ENCODE data around the gene VKORC1L1.
"Not testable (repeated sequence)": the region's sequence is repeated elsewhere in the genome, so short reads cannot be mapped to it uniquely, and the experiment has no call there.

The VKORC1L1 gene

DNA sequence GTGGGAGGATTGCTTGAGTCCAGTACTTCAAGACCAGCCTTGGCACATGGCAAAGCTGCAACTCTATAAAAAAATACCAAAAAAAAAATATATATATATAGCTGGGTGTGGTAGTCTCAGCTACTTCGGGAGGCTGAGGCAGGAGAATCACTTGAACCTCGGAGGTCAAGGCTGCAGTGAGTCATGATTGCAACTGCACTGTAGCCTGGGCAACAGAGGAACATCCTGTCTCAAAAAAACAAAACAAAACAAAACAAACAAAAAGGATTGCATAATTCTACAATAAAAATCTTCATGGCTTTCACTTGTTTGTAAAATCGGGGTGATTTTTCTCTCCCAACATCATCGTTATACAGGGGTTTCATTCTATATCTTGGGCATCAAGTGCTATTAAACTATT lies 74.0 kb downstream of the VKORC1L1 start:
- DNase-seq, result no peak

DNA sequence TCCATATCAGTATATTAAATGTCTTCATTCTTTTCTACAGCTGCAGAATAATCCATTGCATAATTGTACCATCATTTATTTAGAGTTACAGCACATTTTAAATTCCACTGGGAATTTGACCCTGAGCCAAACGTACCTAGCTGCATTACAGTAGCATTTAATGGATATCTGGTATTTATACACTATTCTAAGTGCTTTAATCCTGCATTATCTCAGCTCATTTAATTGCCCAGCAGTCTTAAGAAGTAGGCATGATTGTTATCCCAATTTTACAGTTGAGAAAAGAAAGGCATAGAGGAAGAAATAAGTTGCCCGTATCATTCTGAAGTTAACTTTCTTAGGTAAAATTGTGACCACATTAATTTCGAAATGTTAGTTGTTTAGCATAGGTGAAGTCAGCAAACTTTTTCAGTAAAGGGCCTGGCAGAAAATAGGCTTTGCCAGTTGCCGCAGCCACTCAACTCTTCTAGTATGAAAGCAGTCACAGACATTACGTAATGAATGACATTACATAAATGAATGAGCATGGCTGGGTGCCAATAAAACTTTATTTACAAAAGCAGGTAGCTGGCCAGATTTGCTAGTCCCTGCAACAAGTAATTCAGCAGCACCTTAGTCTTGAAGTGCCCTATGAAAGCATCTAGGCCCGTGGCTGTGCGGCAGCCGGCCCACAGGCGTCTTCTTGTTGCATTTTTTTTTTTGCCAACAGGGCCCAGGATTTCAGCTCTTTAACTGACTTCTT lies 79.1 kb downstream of the VKORC1L1 start:
- peak; percentile 58 for DNase-seq

DNA sequence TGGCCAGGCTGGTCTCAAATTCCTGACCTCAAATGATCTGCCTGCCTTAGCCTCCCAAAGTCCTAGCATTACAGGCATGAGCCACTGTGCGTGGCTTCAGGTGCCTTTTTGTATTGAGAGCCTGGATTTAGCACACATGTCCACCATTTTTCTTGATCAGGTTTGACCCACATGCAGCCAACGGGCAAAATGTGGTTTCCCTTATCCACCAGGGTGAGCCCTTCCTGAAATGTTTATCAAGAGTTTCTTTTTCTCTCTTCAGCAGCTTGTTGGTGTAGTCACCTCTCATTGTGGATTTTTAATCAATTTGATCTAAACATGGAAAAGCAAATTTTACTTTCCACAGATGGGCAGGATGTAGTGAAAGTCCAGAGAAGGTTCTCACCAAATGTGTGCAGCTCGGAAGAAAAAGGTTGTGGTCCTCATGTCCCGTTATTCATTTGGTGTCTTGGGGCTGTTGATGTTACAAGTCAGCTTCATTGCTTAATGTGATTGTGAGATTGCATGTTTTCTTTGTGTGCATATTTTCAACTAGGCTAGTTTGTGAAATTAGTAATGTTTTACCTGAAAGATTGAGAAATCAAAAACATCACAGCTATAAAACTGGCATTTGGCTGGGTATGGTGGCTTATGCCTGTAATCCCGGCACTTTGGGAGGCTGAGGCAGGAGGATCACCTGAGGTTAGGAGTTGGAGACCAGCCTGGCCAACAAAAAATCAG lies 80.3 kb downstream of the VKORC1L1 start:
- no peak for DNase-seq

DNA sequence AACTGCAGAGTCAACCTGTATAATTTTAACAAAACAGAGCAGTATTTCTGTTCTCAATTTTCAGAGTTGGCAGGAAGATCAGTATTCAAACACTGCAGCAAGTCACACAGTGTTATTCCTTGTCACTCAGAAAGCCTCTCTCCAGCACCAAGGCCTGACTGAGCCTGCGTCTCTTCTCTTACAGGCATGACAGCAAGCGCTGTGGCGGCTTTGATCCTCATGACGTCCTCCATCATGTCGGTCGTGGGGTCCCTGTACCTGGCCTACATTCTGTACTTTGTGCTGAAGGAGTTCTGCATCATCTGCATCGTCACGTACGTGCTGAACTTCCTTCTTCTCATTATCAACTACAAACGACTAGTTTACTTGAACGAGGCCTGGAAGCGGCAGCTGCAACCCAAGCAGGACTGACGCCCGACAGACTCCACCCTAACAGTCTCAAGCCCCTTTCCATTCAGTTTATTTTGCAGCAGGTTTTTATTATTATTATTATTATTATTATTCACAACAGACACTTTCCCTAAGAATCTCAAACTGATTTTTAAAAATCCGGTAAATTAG lies 81.1 kb downstream of the VKORC1L1 start:
- no peak for DNase-seq

DNA sequence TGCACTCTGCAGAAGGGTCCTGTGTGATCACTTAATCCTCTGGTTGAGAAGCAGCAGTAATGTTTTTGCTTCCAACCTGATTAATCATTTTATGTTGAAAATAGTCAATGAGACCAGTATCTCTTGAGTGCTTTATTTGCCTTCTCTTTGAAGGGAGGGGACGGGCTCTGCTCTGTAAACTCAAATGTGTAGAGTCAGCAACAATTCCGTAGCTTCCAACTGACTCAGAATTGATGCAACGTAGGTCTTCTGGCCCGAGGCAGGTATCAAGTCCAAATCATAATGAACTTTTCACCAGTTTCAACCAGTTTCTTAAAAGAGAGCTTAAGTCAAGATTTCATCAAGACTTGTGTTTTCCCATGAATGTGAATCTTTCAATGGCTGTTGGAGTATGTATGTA lies 82.8 kb downstream of the VKORC1L1 start:
- no peak for DNase-seq

DNA sequence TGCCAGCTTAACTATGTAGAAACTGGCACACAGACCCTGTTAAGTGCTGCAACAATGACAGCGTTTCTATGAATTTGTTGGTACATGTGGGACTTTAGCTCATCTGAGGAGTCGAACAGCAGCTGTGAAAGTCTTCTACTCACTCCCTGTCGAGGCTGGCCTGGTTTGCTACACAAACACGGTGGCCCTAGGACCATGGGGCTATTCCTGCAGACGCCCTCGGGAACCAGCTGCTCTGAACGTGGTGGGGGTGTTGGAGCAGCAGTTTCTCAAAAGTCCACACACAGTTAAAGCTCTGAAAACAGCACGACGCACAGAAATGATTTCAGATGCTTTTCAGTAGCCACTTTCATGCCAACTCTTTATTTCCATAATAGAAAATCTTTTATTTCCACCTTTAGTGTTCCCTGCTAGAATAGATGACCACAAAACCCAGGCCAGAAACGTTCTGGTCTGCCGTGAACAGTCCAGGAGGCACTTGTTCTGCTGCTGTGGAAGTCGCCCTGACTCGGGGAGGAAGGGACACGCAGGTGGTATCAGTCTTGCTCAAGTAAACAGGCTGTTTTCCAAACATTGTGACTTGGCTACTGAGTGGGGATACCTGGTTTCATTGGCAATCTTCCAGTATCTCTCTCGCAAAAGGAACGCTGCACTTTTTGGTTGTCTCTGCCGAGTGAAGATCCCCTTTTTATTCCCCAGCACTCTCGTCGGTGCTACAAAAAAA lies 87.6 kb downstream of the VKORC1L1 start:
- DNase-seq, result no peak

DNA sequence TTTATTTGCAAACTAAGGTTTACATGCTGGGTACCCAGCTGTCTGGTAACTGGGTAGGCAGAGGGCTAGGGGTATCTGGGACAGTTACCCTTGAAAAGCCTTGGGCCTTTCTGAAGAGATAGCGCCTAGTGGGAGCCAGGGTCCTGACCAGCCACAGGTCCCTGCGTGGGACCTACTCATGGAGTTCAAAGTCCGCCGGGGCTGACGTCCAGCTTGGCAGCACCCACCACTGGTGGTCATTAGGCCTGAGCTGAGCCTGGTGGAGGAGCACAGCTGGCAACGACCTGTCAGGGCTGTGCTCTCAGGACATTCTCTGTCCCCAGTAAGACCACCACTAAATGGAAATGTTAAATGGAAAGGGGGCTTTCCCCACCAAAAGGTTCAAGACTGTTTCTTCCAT lies 89.2 kb downstream of the VKORC1L1 start:
- no peak for DNase-seq

DNA sequence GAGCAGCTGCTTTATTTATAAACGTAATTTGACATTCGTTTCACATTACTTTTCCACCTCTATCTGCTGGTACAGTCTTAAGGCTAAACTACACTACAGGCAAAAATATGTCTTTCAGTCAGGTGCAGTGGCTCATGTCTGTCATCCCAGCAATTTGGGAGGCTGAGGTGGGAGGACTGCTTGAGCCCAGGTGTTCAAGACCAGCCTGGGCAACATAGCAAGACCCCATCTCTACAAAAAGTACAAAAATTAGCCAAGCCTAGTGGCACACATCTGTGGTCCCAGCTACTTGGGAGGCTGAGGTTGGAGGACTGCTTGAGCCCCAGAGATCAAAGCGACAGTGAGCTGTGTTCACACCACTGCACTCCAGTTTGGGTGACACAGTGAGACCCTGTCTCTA lies 91.8 kb downstream of the VKORC1L1 start:
- DNase-seq, result not testable (repeated sequence)

DNA sequence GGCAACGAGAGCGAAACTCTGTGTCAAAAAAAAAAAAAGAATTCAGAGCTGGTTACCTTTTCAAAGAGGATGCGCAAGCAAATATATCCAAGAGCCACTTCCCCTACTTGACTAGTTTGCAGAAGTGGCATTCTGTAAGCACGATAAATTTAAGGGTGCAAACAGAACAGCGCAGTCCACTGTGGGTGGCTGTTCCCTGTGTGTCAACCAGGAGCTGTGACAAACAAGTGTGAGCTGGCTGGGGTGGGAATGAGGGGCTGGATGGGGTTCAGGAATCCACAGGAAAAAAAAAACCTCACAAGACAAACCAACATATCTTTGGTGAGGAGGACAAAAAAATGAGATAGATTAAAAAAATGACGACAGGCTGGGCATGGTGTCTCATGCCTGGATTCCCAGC lies 93.3 kb downstream of the VKORC1L1 start:
- no peak for DNase-seq

DNA sequence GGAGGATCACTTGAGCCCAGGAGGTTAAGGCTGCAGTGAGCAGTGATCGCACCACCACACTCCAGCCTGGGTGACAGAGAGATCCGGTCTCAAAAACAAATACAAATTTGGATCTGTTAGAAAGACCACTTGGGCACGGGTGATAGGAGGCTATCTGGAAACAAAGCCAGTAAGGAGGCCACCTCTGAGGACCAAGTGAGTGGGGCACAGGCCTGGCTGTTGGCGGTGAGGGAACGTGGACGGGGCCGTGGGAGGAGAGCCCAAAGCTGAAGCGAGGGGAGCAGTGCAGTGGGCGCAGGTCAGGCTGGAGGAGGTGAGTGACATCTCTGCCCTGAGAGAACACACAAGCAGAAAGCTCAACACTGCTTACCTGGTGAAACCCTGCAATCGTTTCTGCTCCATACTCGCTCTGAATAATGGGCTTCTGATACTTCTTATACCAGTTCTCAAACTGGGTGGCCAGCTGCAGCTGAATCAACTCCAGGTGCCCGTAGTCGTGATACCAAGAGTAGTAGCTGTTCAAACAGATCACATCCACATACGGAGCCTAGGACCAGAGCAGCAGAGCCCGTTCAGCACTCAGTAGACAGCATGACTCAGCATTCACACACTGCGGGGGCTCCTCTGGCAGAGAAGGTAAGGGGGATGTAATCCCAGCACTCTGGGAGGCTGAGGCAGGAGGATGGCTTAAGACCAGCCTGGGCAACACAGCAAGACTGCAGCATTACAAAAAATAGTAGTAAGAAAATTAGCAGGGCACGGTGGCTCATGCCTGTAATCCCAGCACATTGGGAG lies 94.7 kb downstream of the VKORC1L1 start:
- no peak for DNase-seq

DNA sequence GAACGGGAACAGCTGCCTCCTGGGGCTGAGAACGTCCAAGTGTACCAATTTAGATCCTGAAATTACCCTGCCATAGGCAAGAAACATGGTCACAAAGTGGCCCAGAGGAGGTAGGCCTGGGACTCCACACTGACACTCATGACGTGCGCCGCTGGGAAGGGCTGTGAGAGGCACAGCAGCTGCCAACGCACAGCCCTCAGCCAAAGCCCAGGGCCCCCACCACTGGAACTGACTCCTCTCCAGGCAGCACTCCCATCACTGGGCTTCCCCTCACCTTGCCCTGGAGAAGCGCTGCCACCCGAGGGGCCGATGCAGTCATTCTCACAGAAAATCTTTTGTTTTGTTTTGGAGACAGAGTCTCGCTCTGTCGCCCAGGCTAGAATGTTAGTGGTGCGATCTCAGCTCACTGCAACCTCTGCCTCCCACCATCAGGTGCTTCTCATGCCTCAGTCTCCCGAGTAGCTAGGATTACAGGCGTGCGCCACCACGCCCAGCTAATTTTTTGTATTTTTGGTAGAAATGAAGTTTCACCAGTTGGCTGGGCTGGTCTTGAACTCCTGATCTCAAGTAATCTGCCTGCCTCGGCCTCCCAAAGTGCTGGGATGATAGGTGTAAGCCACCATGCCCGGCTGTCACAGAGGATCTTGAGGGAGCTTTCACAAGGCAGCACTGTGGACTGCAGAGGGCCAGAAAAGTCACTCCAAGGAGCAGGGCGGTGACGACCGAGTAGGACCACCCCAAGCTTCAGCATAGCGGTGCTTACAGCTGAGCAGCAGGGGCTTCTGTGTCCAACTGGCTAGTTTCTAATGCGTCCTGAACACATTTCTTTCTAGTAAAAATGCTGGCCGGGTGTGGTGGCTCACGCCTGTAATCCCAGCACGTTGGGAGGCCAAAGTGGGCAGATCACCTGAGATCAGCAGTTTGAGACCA lies 95.6 kb downstream of the VKORC1L1 start:
- no peak for DNase-seq

DNA sequence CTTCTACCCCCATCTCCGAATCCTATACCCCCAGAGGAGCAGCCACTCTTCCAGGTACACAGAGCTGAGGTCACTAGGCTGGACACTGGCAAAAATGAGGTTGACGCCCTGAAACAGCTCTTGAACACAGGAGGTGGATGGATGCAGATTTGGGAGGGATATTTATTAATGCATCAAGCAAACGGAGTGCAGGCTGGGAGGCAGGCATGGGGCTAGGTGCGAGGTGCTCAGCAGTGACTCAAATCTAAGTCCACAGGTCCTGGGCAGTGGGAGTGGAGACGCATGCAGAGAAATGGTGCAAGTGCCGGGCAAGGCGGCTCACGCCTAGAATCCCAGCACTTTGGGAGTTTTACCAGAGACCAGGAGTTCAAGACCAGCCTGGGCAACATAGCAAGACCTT lies 98.1 kb downstream of the VKORC1L1 start:
- no peak for DNase-seq

DNA sequence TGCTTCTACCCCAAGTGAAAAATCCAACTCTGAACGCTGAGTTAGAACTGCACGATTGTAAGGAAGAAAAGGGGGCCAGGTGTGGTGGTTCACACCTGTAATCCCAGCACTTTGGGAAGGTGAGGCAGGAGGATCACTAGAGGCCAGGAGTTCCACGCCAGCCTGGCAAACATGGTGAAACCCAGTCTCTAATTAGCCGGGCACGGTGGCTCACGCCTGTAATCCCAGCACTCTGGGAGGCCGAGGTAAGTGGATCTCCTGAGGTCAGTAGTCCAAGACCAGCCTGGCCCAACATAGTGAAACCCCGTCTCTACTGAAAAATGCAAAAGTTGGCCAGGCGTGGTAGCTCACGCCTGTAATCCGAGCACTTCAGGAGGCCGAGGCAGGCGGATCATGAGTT lies 100.1 kb downstream of the VKORC1L1 start:
- no peak for DNase-seq

DNA sequence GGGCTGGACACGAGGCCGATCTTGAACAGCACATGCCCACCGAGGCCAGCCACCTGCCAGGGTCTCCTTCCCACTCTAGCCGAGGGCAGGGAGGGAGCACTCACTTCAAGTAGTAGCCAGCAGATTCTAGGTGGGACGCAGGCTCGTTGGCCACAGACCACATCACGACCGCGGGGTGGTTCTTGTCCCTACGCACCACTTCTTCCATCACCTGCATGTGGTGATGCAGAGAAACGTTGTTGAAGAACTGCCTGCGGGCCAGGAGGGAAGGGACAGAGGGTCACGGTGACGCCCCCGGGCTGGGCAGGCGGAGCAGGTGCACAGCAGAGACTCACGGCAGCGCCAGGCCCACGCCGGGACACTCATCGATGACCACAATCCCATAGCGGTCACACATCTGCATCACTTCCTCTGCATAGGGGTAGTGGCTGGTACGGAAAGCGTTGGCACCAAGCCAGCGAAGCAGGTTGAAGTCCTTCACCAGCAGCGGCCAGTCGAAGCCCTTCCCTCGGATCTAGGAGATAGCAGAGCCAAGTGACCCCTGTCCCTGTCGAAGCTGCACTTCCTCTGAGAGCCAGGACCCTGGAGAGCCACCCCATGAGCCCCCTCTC lies 101.4 kb downstream of the VKORC1L1 start:
- DNase-seq, result no peak

DNA sequence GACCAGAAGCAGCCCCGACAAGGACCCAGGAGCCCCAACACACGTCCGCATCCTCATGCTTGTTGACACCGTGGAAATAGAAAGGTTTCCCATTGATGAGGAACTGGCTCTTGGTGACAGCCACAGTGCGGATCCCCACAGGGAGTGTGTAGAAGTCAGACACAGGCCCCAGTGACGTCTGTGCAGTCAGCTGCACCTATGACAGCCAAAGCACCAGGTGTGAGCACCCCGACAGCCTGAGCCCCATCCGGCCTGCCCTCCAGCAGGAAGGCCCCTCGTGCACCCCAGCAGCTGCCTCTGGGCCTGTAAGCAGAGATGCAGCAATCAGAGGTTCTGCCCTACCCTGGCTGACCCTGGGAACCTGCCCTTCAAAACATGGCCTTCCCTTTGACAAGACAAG lies 102.0 kb downstream of the VKORC1L1 start:
- DNase-seq, result no peak

DNA sequence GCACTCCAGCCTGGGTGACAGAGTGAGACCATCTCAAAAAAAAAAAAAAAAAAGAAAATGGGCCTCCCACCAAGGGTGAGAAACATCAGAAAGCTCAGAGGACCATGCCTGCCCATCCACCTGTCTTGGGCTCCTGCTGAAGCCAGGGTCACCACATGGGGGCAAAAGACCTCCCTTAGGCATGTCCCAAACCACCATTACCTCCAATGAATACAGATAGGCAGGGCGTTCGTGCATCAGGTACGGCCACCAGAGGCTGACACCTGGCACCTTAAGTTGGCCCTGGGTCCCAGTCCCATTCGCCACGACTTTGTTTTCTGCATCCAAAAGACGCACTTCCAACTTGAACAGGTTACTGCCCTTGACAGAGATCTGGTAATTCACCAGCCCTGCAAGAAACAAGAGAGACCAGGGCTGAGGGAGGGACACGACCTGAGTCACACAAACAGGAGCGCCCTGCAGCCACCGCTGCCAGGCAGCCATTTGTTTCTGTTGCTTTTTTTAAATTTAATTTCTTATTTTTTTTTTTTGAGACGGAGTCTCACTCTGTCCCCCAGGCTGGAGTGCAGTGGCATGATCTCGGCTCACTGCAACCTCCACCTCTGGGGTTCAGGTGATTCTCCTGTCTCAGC lies 103.1 kb downstream of the VKORC1L1 start:
- DNase-seq, result no peak

DNA sequence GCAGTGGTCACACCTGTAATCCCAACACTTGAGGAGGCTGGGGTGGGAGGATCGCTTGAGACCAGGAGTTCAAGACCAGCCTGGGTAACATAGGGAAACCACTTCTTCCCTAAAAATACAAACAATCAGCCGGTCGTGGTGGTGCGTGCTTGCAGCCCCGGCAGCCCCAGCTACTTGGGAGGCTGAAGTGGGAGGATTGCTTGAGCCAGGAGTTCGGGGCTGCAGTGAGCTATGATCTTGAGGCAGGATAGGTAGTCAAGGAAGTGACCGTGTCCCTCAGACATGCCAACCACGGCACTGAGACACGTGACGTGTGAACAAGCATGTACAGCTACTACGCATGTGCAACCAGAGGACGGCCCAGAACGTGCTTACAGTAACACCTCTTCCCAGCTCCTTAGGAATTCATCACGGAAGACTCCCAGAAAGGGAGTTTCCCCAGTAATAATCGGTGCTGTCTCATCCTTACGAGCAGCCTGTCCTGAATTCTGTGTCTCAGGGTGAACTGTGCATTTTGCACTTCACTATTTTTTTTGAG lies 103.9 kb downstream of the VKORC1L1 start:
- DNase-seq, result no peak

DNA sequence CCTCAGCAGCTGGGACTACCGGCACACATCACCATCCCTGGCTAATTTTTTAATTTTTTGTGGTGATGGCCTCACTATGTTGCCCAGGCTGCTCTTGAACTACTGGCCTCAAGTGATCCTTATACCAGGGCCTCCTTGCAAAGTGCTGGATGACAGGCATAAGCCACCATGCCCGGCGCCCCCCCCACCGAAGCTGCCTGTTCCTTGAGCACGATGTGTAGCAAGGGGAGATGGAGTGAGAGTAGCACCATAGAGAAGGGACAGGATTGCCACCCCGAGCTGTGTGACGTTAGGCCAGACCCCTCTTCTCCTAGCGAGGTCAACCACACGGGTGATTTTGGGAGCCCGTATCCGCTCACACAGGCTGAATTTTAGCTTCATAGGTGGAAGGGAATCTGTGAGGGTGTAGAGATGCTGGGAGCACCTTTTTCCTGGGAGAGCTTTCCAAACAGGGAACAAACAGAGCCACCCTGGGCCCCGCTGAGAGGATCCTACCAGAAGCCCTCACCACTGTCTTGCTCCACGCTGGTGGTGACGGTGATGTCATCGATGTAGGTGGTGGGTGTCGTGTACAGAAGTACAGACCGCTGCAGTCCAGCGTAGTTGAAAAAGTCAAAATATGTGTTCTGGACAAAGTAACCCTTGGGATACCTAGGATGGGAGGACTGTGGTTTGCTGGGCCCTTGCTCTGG lies 106.2 kb downstream of the VKORC1L1 start:
- no peak for DNase-seq

DNA sequence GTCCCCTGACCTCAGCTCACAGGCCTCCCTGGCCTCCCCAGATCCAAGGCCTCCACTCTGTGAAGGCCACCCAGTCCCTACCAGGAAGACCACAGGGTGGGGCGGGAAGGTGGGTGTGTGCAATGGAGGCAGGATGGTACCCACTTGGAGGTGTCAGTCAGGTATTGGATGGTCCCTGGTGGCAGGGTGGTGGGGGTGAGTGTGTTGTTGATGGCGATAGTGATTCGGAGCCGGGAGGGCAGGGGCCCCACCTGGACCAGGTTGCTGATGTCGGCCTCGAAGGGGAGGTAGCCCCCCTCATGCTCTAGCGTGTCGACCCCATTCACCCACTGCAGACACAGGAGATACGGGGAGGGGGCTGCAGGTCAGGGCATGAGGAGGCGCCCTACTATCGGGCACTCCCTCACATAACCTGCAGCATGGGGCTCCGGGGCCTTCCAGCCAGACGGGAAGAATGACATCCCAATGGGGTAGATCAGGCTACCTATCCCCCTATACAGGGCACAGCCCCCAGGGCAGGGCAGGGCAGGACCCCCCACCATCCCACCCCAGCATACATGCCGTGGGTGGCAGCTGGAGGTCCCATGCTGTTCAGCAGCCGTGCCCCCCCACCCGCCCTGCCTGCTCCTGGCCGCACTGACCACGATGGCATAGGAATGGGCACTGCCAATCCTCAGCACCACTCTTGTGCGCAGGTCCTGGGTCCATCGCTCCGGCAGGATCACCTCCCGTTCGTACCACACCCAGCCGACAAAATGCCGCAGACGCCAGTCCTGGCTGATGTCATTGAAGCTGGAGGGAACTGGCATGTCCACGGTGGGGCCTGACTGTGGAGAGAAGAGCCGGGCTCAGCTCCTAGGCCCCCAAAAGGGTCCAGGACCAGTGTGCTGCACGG lies 107.0 kb downstream of the VKORC1L1 start:
- no peak for DNase-seq
